ENCODE data around the gene NR2F1-AS1. TPM values are rescaled to one million over a fixed set of nuclear protein-coding genes. Genes with fewer than 3 reads are reported as not detected.

NR2F1-AS1 gene
- total and polyA plus RNA-seq, 2 of the 4 experiments (the other 2 are of a cell fraction) = 12.5 to 12.8 TPM

DNA sequence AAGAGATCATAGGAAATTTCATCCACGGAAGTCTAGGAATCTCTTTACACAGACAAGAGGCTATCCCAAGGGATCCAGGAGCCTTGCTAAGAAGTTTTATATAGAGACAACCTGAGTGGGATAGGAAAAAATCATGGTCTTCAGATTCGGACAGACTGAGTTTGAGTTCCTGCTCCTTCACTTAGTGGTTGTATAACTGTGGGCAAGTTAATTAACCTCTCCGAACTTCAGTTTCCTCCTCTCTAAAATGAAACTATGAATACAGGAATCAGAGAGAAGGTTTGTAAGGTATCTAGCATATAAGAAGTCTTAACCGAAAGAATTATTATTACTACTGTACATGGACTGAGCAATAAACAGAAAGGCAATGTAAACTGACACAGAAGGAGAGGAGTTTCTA, 35.1 kb downstream of the NR2F1-AS1 start:
- Histone ChIP-seq H4K8ac (ENCODE audit: low read depth in 2 of 2, low read length in 2 of 2) (no peak overlapping the region), H4K91ac (ENCODE audit: insufficient read depth, low read depth, low read length) (no peak overlapping the region), H3K18ac (ENCODE audit: low read depth, low read length) (no peak overlapping the region), H2AK5ac (ENCODE audit: low read depth, low read length) (no peak overlapping the region), H2AFZ (replicated peaks; ENCODE audit: low read length, poor library complexity) (no peak overlapping the region), H3K36me3 (ENCODE audit: control insufficient read depth, insufficient read depth, low read length) (peaks cover 11% of the 10 kb centered on the region), H3K27me3 (ENCODE audit: control insufficient read depth, insufficient read depth, low read length) (no peaks in the 10 kb centered on the region), H3K9me3 (ENCODE audit: control insufficient read depth, insufficient read depth, low read length) (0 out of 2 replicates have a peak, but pooled peaks cover 2% of the 10 kb centered on the region), H3K79me1 (ENCODE audit: low read depth in 1 of 2, low read length in 2 of 2) (peaks cover 0 to 3% of the 10 kb centered on the region in 2 experiments; a peak in 2 of 4 replicates), H3K4ac (ENCODE audit: low read depth, low read length) (no peak overlapping the region), H4K5ac (ENCODE audit: low read depth, low read length) (no peak overlapping the region), H3K14ac (replicated peaks; ENCODE audit: low read depth, low read length) (no peak overlapping the region), H3K4me2 (ENCODE audit: low read depth, low read length) (no peak overlapping the region; the same call in 1 of the 2 replicates), H4K20me1 (ENCODE audit: insufficient read depth, low read length) (no peaks in the 10 kb centered on the region), H3K9ac (ENCODE audit: low read depth, low read length) (no peak overlapping the region), H2BK15ac (ENCODE audit: low read depth, low read length) (no peak overlapping the region), H2BK5ac (ENCODE audit: low read depth, low read length, poor library complexity, severe bottlenecking) (no peak overlapping the region), H3K9me1 (ENCODE audit: insufficient read depth, low read length) (no peaks in the 10 kb centered on the region), H3K4me3 (ENCODE audit: insufficient read depth, low read depth, low read length) (no peak overlapping the region), H2BK20ac (ENCODE audit: low read depth, low read length) (no peak overlapping the region), H2AK9ac (replicated peaks; ENCODE audit: low read depth, low read length, poor library complexity) (no peak overlapping the region), H3K27ac (ENCODE audit: insufficient read depth, low read length) (no peak overlapping the region), H2BK120ac (ENCODE audit: low read depth, low read length) (no peak overlapping the region), H3K23ac (ENCODE audit: low read depth, low read length) (no peak overlapping the region), H3K4me1 (ENCODE audit: control insufficient read depth, insufficient read depth, low read length) (no peaks in the 10 kb centered on the region), H3K56ac (ENCODE audit: extremely low read depth, insufficient read depth, low read length) (no peak overlapping the region)
- POLR2A ChIA-PET (ENCODE audit: unreplicated experiment) = no interaction called here
- BruUV-seq (replicated peaks) = no TSS peak
- dilution Hi-C loops (cut with HindIII; ENCODE audit: low sequenced_read_pairs, unreplicated experiment) = no loop called here
- WGBS, 2 experiments (ENCODE audit: extremely low coverage in 2 of 2, insufficient read length in 1 of 2) = no CpG with 5 or more reads among the region's 4 CpGs
- ATAC-seq (ENCODE audit: low read depth) (no peak), DNase-seq (no peak)
- TF ChIP-seq, protein P1, sequence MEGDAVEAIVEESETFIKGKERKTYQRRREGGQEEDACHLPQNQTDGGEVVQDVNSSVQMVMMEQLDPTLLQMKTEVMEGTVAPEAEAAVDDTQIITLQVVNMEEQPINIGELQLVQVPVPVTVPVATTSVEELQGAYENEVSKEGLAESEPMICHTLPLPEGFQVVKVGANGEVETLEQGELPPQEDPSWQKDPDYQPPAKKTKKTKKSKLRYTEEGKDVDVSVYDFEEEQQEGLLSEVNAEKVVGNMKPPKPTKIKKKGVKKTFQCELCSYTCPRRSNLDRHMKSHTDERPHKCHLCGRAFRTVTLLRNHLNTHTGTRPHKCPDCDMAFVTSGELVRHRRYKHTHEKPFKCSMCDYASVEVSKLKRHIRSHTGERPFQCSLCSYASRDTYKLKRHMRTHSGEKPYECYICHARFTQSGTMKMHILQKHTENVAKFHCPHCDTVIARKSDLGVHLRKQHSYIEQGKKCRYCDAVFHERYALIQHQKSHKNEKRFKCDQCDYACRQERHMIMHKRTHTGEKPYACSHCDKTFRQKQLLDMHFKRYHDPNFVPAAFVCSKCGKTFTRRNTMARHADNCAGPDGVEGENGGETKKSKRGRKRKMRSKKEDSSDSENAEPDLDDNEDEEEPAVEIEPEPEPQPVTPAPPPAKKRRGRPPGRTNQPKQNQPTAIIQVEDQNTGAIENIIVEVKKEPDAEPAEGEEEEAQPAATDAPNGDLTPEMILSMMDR (conservative IDR thresholded peaks at IDR 0.05; ENCODE audit: low read depth, low read length) = no peak
- TF ChIP-seq RAD21 (IDR thresholded peaks at IDR 0.05; ENCODE audit: low read length) (no peak), USF2 (IDR thresholded peaks at IDR 0.05; ENCODE audit: low read depth, low read length) (no peak), FOS (IDR thresholded peaks at IDR 0.05; ENCODE audit: low read depth, low read length) (no peak), POLR2A (IDR thresholded peaks at IDR 0.05; ENCODE audit: low read depth, low read length) (no peak), CEBPB (IDR thresholded peaks at IDR 0.05; ENCODE audit: low read depth, low read length) (no peak)
- CTCF ChIA-PET = no interaction called here
- intact Hi-C loops (cut with micrococcal nuclease) = no loop called here
- in situ Hi-C loops (cut with MboI; ENCODE audit: low sequenced_read_pairs) = no loop called here

Data from IMR-90 (cell line).